DOHH2 (cell line): ENCODE measurements around the gene GOLGA8B.
"Not testable (repeated sequence)": the region's sequence is repeated elsewhere in the genome, so short reads cannot be mapped to it uniquely, and the experiment has no call there.

Source experiments
- H3F3A ChIP-seq: fragments of 200-600 bp; sonication (generic), shearing (Covaris generic); 2 replicates; pipeline ENCODE4 v1.6.0; 2016; ENCODE audit warnings: antibody characterized with exemption, mild to moderate bottlenecking; ENCODE audit not compliant: control insufficient read depth, insufficient read depth
- H3K27ac ChIP-seq: fragments of 200-600 bp; sonication (generic); 2 replicates; pipeline ENCODE4 v1.5.1; 2014; ENCODE audit warnings: low read depth, mild to moderate bottlenecking, low read length, moderate library complexity
- H3K27me3 ChIP-seq: fragments of 200-600 bp; sonication (generic); 2 replicates; pipeline ENCODE4 v1.6.1; 2014; ENCODE audit warnings: mild to moderate bottlenecking, low read length, mixed read lengths; ENCODE audit not compliant: control insufficient read depth
- H3K36me3 ChIP-seq: fragments of 200-600 bp; sonication (generic); 2 replicates; pipeline ENCODE4 v1.6.1; 2014; ENCODE audit warnings: mild to moderate bottlenecking, low read length, moderate library complexity, mixed read lengths; ENCODE audit not compliant: control insufficient read depth
- H3K4me1 ChIP-seq: fragments of 200-600 bp; sonication (generic); 2 replicates; pipeline ENCODE4 v1.6.1; 2014; ENCODE audit warnings: mild to moderate bottlenecking, low read length, mixed read lengths; ENCODE audit not compliant: control insufficient read depth
- H3K4me2 ChIP-seq: fragments of 200-600 bp; sonication (generic); 2 replicates; pipeline ENCODE4 v1.6.0; 2014; ENCODE audit warnings: mild to moderate bottlenecking, low read length, moderate library complexity
- H3K4me3 ChIP-seq: fragments of 200-600 bp; sonication (generic); 2 replicates; pipeline ENCODE4 v1.5.1; 2014; ENCODE audit warnings: mild to moderate bottlenecking, low read length, mixed read lengths
- H3K79me2 ChIP-seq: fragments of 200-600 bp; sonication (generic); 2 replicates; pipeline ENCODE4 v1.6.1; 2014; ENCODE audit warnings: mild to moderate bottlenecking, low read length, mixed read lengths; ENCODE audit not compliant: control insufficient read depth
- H3K9me2 ChIP-seq: fragments of 200-600 bp; sonication (generic); replicated peaks from 2 replicates; pipeline ENCODE4 v1.6.1; 2014; ENCODE audit warnings: mild to moderate bottlenecking, low read length, mixed read lengths; ENCODE audit not compliant: control insufficient read depth
- H3K9me3 ChIP-seq: fragments of 200-600 bp; sonication (generic); 2 replicates; pipeline ENCODE4 v1.6.1; 2014; ENCODE audit warnings: antibody characterized with exemption, low read length, mixed read lengths; ENCODE audit not compliant: control insufficient read depth, insufficient read depth
- H4K20me1 ChIP-seq: fragments of 200-600 bp; sonication (generic); 2 replicates; pipeline ENCODE4 v1.6.0; 2014; ENCODE audit warnings: low read depth, mild to moderate bottlenecking, antibody characterized with exemption, low read length, moderate library complexity; ENCODE audit not compliant: control insufficient read depth, insufficient read depth
- CTCF ChIP-seq: fragments of 200-600 bp; sonication (generic); IDR thresholded peaks from one replicate; pipeline ENCODE4 v1.5.1; 2014; ENCODE audit warnings: antibody characterized with exemption, mild to moderate bottlenecking, low read depth, low read length; ENCODE audit not compliant: poor library complexity, severe bottlenecking
- EZH2phosphoT487 ChIP-seq: fragments of 200-600 bp; sonication (generic); IDR thresholded peaks from 2 replicates; pipeline ENCODE4 v1.6.1; 2017; ENCODE audit warnings: borderline replicate concordance, mild to moderate bottlenecking, antibody characterized with exemption, low read length, moderate library complexity, mixed read lengths

Gene GOLGA8B

DNA sequence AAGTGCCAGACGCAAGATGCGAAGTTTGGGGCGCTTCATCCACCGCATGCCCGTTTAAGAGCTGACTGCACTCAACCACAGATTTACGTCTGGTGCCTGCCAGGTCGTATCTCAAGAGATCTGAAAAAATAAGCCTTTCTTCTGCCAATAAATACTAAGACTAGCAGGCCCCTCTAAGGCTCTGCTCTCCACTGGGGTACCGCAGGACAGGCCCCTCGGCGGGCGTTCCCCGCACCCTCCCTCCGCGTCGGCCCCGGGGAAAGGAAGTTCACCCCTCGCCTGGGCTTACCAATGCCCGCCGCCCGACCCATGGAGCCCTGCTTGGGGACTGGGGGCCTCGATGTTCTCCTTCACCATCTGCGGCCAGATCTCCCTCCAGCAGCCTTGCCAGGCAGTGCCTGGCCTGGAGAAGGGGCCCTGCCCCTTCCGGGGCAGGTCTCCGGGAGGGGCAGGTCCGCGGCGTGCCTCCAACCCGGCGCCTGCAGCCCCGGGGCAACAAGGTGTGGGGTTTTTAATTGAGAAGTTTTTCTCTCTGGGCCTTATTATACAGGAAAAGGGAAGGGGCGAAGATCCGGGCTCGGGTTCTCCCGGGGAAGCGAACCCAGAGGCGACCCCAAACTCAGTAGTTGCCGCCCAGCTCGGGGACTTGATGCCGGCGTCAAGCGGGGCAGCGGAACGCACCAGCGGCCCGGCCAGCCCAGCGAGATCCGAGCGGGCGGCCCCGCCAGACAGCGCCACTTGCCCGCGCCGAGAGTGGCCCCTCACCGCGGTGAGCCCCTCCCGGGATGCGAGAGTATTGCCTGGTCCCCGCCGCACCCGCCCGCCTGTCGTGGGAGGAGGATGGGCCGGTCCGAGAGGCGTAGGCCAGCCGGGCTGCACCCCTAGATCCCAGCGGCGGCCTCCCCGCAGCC, 735 bp downstream of the GOLGA8B start:
- no peak overlapping the region for H3K27ac ChIP-seq
- H3K9me3 ChIP-seq, result no peaks in the 10 kb centered on the region
- 0 out of 2 replicates have a peak, but pooled peaks cover 5% of the 10 kb centered on the region for H4K20me1 ChIP-seq
- peak overlapping the region; percentile 98 for H3K4me3 ChIP-seq
- no peaks in the 10 kb centered on the region for H3K27me3 ChIP-seq
- TF ChIP-seq EZH2phosphoT487 (no peak), CTCF (no peak)
- H3K79me2 ChIP-seq, result peaks cover 66% of the 10 kb centered on the region
- peak overlapping the region; percentile 92 for H3K4me2 ChIP-seq
- H3K36me3 ChIP-seq, result no peaks in the 10 kb centered on the region; the same call in 1 of the 2 replicates
- H3K9me2 ChIP-seq, result no peaks in the 10 kb centered on the region
- H3F3A ChIP-seq, result no peaks in the 10 kb centered on the region
- peaks cover 17% of the 10 kb centered on the region for H3K4me1 ChIP-seq

DNA sequence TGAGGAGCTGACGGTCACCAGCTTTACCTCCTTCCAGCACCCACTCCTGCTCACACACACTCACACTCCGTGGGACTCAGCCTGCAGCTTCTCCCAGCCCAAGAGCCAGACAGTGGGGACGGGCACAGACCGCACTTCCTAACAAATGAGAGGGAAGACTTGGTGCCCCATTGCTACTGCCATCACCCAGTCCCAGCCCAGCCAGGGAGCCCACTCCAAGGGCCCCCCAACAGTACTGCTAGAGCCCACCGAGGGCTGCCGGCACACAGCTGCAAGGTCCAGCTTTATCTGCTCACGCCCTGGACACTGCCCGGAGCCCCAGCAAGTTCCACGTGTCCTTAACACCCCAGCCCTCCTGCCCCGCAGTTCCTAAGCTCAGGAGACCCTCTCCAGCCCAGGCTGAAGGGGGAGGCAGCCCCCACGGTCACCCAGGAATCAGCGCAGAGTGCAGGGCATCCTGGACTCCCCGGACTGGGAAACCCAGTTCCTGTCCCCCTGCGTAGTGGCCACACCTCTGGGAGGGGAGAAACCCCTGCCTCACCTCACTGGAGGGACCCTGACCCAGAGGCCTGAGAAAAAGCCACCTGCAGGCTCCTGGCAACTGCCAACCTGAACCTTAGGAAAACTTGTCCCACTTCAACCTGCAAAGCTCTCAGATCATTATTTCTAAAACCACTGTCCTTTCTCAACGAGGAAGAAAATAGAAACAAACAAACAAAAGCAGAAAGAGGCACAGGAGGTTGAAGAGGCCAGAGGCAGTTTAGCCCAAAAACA, 1.6 kb downstream of the GOLGA8B start:
- not testable (repeated sequence) for H3K27me3 ChIP-seq, H3K27ac ChIP-seq
- H3K79me2 ChIP-seq, result peaks cover 73% of the 10 kb centered on the region

GRCh38 chr15:34581043-34581365, 2.4 kb downstream of the GOLGA8B start:
- no peaks in the 10 kb centered on the region for H3F3A ChIP-seq
- H3K9me2 ChIP-seq, result no peaks in the 10 kb centered on the region
- H3K9me3 ChIP-seq, result no peaks in the 10 kb centered on the region
- 0 out of 2 replicates have a peak, but pooled peaks cover 5% of the 10 kb centered on the region for H4K20me1 ChIP-seq
- H3K79me2 ChIP-seq, result peaks cover 79% of the 10 kb centered on the region
- no peak overlapping the region for H3K27ac ChIP-seq
- H3K4me2 ChIP-seq, result no peak overlapping the region
- peaks cover 17% of the 10 kb centered on the region for H3K4me1 ChIP-seq
- no peaks in the 10 kb centered on the region; the same call in 1 of the 2 replicates for H3K36me3 ChIP-seq
- TF ChIP-seq EZH2phosphoT487 (no peak), CTCF (no peak)
- H3K4me3 ChIP-seq, result no peak overlapping the region
- H3K27me3 ChIP-seq, result no peaks in the 10 kb centered on the region

More for the DNA sequence above, 1.6 kb downstream of the GOLGA8B start:
- H3K9me3 ChIP-seq, H3K9me2 ChIP-seq, H3F3A ChIP-seq, H4K20me1 ChIP-seq, H3K36me3 ChIP-seq: not testable (repeated sequence)
- Histone ChIP-seq H3K4me3 (peak overlapping the region; percentile 98), H3K4me2 (peak overlapping the region; percentile 92), H3K4me1 (peaks cover 17% of the 10 kb centered on the region)

- H3K27ac ChIP-seq, H4K20me1 ChIP-seq, H3K36me3 ChIP-seq: not testable (repeated sequence)
These were observed 3.0 kb downstream of the GOLGA8B start for GRCh38 chr15:34580251-34581042.

More at GRCh38 chr15:34580251-34581042, 3.0 kb downstream of the GOLGA8B start:
- not testable (repeated sequence) for H3K9me3 ChIP-seq, H3K4me3 ChIP-seq, H3K27me3 ChIP-seq, H3F3A ChIP-seq, H3K4me2 ChIP-seq, H3K9me2 ChIP-seq
- H3K79me2 ChIP-seq, result peaks cover 84% of the 10 kb centered on the region
- peaks cover 17% of the 10 kb centered on the region for H3K4me1 ChIP-seq
